ENCODE data around the gene HNRNPA0.

Gene HNRNPA0

GRCh38 chr5:137727623-137728022 is 26.5 kb downstream of the HNRNPA0 start:
- no peak for DNase-seq (ENCODE audit: low read depth)

GRCh38 chr5:137724251-137724650 is 29.9 kb downstream of the HNRNPA0 start:
- DNase-seq (ENCODE audit: low read depth), result no peak

- no peak for DNase-seq (ENCODE audit: low read depth)
Measured at GRCh38 chr5:137718611-137719010, 35.6 kb downstream of the HNRNPA0 start.

GRCh38 chr5:137716337-137716736 is 37.8 kb downstream of the HNRNPA0 start:
- DNase-seq (ENCODE audit: low read depth), result no peak

GRCh38 chr5:137715456-137715855 is 38.7 kb downstream of the HNRNPA0 start:
- no peak for DNase-seq (ENCODE audit: low read depth)

- DNase-seq (ENCODE audit: low read depth), result no peak
Measured at GRCh38 chr5:137714946-137715345, 39.2 kb downstream of the HNRNPA0 start.

GRCh38 chr5:137714494-137714893 is 39.7 kb downstream of the HNRNPA0 start:
- no peak for DNase-seq (ENCODE audit: low read depth)

- no peak for DNase-seq (ENCODE audit: low read depth)
Measured at GRCh38 chr5:137712139-137712667, 42.0 kb downstream of the HNRNPA0 start.

GRCh38 chr5:137710086-137710485 is 44.1 kb downstream of the HNRNPA0 start:
- DNase-seq (ENCODE audit: low read depth), result no peak

- no peak for DNase-seq (ENCODE audit: low read depth)
Measured at GRCh38 chr5:137708796-137709559, 45.2 kb downstream of the HNRNPA0 start.

- no peak for DNase-seq (ENCODE audit: low read depth)
Measured at GRCh38 chr5:137708062-137708461, 46.1 kb downstream of the HNRNPA0 start.

GRCh38 chr5:137706841-137707240 is 47.3 kb downstream of the HNRNPA0 start:
- DNase-seq (ENCODE audit: low read depth), result no peak

GRCh38 chr5:137705106-137705505 is 49.1 kb downstream of the HNRNPA0 start:
- no peak for DNase-seq (ENCODE audit: low read depth)

GRCh38 chr5:137703565-137703964 is 50.6 kb downstream of the HNRNPA0 start:
- no peak for DNase-seq (ENCODE audit: low read depth)

- DNase-seq (ENCODE audit: low read depth), result no peak
Measured at GRCh38 chr5:137700282-137700680, 53.9 kb downstream of the HNRNPA0 start.

- no peak for DNase-seq (ENCODE audit: low read depth)
Measured at GRCh38 chr5:137699336-137700281, 54.6 kb downstream of the HNRNPA0 start.

GRCh38 chr5:137696481-137696880 is 57.7 kb downstream of the HNRNPA0 start:
- DNase-seq (ENCODE audit: low read depth), result peak; percentile 26

- no peak for DNase-seq (ENCODE audit: low read depth)
Measured at GRCh38 chr5:137695651-137696428, 58.3 kb downstream of the HNRNPA0 start.

All from stimulated activated CD8-positive, alpha-beta memory T cell treated with anti-CD3 and anti-CD28 coated beads, Interleukin-4, amount 100 ng/mL, for 24 hours (primary cell).